Neural cell (in vitro differentiated cells): ENCODE results near the gene C19orf85. TPM values are rescaled to one million over a fixed set of nuclear protein-coding genes. Genes with fewer than 3 reads are reported as not detected.

Experiments
- H2AFZ ChIP-seq: fragments of 200-600, 300-800 bp; sonication (generic), shearing (Covaris generic); 2 replicates; pipeline ENCODE4 v1.6.0; 2014; ENCODE audit warnings: low read depth, mild to moderate bottlenecking, antibody characterized with exemption, low read length, moderate library complexity
- H3F3A ChIP-seq: fragments of 200-600 bp; shearing (Covaris generic); 2 replicates; pipeline ENCODE4 v1.6.1; 2016; ENCODE audit warnings: mild to moderate bottlenecking, moderate library complexity, mixed read lengths, antibody characterized with exemption, low read length; ENCODE audit not compliant: insufficient read depth, poor library complexity, severe bottlenecking
- H3K27ac ChIP-seq: fragments of 200-600, 300-800 bp; sonication (generic), shearing (Covaris generic); 2 replicates; pipeline ENCODE4 v1.5.1; 2014; ENCODE audit warnings: mild to moderate bottlenecking, low read length, moderate library complexity
- H3K27me3 ChIP-seq: fragments of 300-800, 200-600 bp; sonication (generic), shearing (Covaris generic); 2 replicates; pipeline ENCODE4 v1.6.0; 2014; ENCODE audit warnings: mild to moderate bottlenecking, low read depth, low read length, moderate library complexity; ENCODE audit not compliant: insufficient read depth
- H3K36me3 ChIP-seq: fragments of 300-800, 200-600 bp; sonication (generic), shearing (Covaris generic); 2 replicates; pipeline ENCODE4 v1.5.1; 2014; ENCODE audit warnings: mild to moderate bottlenecking, antibody characterized with exemption, low read length, moderate library complexity; ENCODE audit not compliant: insufficient read depth
- H3K4me2 ChIP-seq: fragments of 300-800, 200-600 bp; sonication (generic), shearing (Covaris generic); 2 replicates; pipeline ENCODE4 v1.6.0; 2014; ENCODE audit warnings: mild to moderate bottlenecking, low read length
- H3K4me3 ChIP-seq: fragments of 300-800, 200-600 bp; sonication (generic), shearing (Covaris generic); 2 replicates; pipeline ENCODE4 v1.5.1; 2014; ENCODE audit warnings: mild to moderate bottlenecking, low read length, moderate library complexity
- H3K79me2 ChIP-seq: fragments of 200-600 bp; shearing (Covaris generic); replicated peaks from 2 replicates; pipeline ENCODE4 v1.6.0; 2014; ENCODE audit warnings: mild to moderate bottlenecking, low read length, moderate library complexity; ENCODE audit not compliant: insufficient read depth
- H3K9ac ChIP-seq: fragments of 300-800, 200-600 bp; sonication (generic), shearing (Covaris generic); 2 replicates; pipeline ENCODE4 v1.6.1; 2016; ENCODE audit warnings: mild to moderate bottlenecking, low read length, mixed read lengths
- H3K9me2 ChIP-seq: fragments of 200-600 bp; shearing (Covaris generic); 2 replicates; pipeline ENCODE4 v1.6.1; 2016; ENCODE audit warnings: mild to moderate bottlenecking, low read length, mixed read lengths; ENCODE audit not compliant: insufficient read depth
- H3K9me3 ChIP-seq: fragments of 200-600, 300-800 bp; sonication (generic), shearing (Covaris generic); 2 replicates; pipeline ENCODE4 v1.6.1; 2016; ENCODE audit warnings: mild to moderate bottlenecking, mixed run types, low read length, moderate library complexity, mixed read lengths
- H4K20me1 ChIP-seq: fragments of 200-600 bp; shearing (Covaris generic); 2 replicates; pipeline ENCODE4 v1.6.1; 2016; ENCODE audit warnings: mild to moderate bottlenecking, mixed run types; ENCODE audit not compliant: insufficient read depth
- CTCF ChIP-seq: fragments of 450-650 bp; IDR thresholded peaks from 2 replicates; pipeline ENCODE4 v1.5.1; 2014; ENCODE audit warnings: antibody characterized with exemption, mild to moderate bottlenecking, moderate library complexity; ENCODE audit not compliant: poor library complexity, severe bottlenecking
- EP300 ChIP-seq: fragments of 450-650 bp; conservative IDR thresholded peaks from 2 replicates; pipeline ENCODE4 v1.6.1; 2014; ENCODE audit warnings: antibody characterized with exemption, mild to moderate bottlenecking, moderate library complexity; ENCODE audit not compliant: poor library complexity, severe bottlenecking
- EZH2 ChIP-seq: fragments of 200-600, 300-800 bp; shearing (Covaris generic), sonication (generic); IDR thresholded peaks from 2 replicates; pipeline ENCODE4 v1.6.1; 2014; ENCODE audit warnings: antibody characterized with exemption, low read length, borderline replicate concordance, mild to moderate bottlenecking; ENCODE audit not compliant: insufficient read depth, poor library complexity, severe bottlenecking
- MXI1 ChIP-seq: fragments of 450-650 bp; conservative IDR thresholded peaks from 2 replicates; pipeline ENCODE4 v1.6.1; 2014; ENCODE audit warnings: antibody characterized with exemption, mild to moderate bottlenecking; ENCODE audit not compliant: poor library complexity, severe bottlenecking
- POLR2AphosphoS5 ChIP-seq: IDR thresholded peaks from 2 replicates; pipeline ENCODE4 v1.6.1; 2012
- RAD21 ChIP-seq: fragments of 450-650 bp; conservative IDR thresholded peaks from 2 replicates; pipeline ENCODE4 v1.6.1; 2014; ENCODE audit warnings: antibody characterized with exemption, mild to moderate bottlenecking, moderate library complexity
- SMC3 ChIP-seq: fragments of 450-650 bp; conservative IDR thresholded peaks from 2 replicates; pipeline ENCODE4 v1.6.1; 2014; ENCODE audit warnings: antibody characterized with exemption, mild to moderate bottlenecking, moderate library complexity; ENCODE audit not compliant: poor library complexity
- TAF1 ChIP-seq: IDR thresholded peaks from 2 replicates; pipeline ENCODE4 v1.6.1; 2012; ENCODE audit warnings: low read depth
- polyA plus RNA-seq: library from polyadenylated mRNA; depleted of rRNA; stranded (reverse); fragments of >200 nt; gene quantifications from 2 replicates; pipeline ENCODE4 v1.2.3, GENCODE V29; 2014
- TF ChIP-seq, protein P1 (sequence below): IDR thresholded peaks from 2 replicates; pipeline ENCODE4 v1.6.1; 2012; ENCODE audit warnings: borderline replicate concordance

The C19orf85 gene
- polyA plus RNA-seq, 1 donor from 2014 or later: 0.19 TPM

GRCh38 chr19:55502197-55502952 lies 37.8 kb upstream of the C19orf85 start:
- no peaks in the 10 kb centered on the region for H3K36me3 ChIP-seq
- no peak overlapping the region for H3K4me2 ChIP-seq
- no peaks in the 10 kb centered on the region for H4K20me1 ChIP-seq
- H3K79me2 ChIP-seq: no peaks in the 10 kb centered on the region
- no peaks in the 10 kb centered on the region for H3F3A ChIP-seq
- TF ChIP-seq, protein P1, sequence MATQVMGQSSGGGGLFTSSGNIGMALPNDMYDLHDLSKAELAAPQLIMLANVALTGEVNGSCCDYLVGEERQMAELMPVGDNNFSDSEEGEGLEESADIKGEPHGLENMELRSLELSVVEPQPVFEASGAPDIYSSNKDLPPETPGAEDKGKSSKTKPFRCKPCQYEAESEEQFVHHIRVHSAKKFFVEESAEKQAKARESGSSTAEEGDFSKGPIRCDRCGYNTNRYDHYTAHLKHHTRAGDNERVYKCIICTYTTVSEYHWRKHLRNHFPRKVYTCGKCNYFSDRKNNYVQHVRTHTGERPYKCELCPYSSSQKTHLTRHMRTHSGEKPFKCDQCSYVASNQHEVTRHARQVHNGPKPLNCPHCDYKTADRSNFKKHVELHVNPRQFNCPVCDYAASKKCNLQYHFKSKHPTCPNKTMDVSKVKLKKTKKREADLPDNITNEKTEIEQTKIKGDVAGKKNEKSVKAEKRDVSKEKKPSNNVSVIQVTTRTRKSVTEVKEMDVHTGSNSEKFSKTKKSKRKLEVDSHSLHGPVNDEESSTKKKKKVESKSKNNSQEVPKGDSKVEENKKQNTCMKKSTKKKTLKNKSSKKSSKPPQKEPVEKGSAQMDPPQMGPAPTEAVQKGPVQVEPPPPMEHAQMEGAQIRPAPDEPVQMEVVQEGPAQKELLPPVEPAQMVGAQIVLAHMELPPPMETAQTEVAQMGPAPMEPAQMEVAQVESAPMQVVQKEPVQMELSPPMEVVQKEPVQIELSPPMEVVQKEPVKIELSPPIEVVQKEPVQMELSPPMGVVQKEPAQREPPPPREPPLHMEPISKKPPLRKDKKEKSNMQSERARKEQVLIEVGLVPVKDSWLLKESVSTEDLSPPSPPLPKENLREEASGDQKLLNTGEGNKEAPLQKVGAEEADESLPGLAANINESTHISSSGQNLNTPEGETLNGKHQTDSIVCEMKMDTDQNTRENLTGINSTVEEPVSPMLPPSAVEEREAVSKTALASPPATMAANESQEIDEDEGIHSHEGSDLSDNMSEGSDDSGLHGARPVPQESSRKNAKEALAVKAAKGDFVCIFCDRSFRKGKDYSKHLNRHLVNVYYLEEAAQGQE: no peak
- no peak for TF ChIP-seq EZH2
- TF ChIP-seq MXI1: no peak
- no peak for TF ChIP-seq EP300
- TF ChIP-seq RAD21: no peak
- no peak for TF ChIP-seq POLR2AphosphoS5
- no peak for TF ChIP-seq TAF1
- no peak for TF ChIP-seq CTCF
- no peak for TF ChIP-seq SMC3
- no peak overlapping the region for H3K27ac ChIP-seq
- no peaks in the 10 kb centered on the region for H3K9me2 ChIP-seq
- H3K9ac ChIP-seq: no peak overlapping the region
- no peaks in the 10 kb centered on the region for H3K27me3 ChIP-seq
- H3K4me3 ChIP-seq: no peak overlapping the region
- H2AFZ ChIP-seq: no peak overlapping the region
- no peaks in the 10 kb centered on the region for H3K9me3 ChIP-seq

DNA sequence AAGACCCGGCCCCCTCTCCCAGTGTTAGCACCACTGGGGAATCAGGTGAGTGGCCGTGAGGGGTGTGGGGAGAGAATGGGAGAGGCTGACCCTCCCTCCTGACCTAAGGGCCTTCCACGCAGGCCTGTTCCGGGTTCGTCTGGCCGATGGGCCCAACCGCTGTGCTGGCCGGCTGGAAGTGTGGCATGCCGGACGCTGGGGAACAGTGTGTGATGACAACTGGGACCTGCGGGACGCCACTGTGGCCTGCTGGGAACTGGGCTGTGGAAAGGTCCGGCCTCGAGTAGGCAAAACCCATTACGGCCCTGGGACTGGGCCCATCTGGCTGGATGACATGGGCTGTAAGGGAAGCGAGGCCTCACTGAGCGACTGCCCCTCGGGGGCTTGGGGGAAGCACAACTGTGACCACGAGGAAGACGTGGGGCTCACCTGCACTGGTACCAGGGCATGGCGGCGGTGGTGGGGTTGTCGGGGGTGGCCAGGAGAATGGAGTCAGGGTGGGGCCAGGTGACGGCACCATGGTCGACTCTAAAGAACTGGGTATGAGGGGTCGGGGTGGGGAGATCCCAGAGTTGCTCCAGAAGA lies 35.9 kb upstream of the C19orf85 start:
- Histone ChIP-seq H3K27me3 (no peaks in the 10 kb centered on the region), H3K9me2 (no peaks in the 10 kb centered on the region), H3K4me2 (no peak overlapping the region), H3K9me3 (no peaks in the 10 kb centered on the region), H4K20me1 (no peaks in the 10 kb centered on the region), H3K36me3 (no peaks in the 10 kb centered on the region), H2AFZ (no peak overlapping the region), H3K79me2 (no peaks in the 10 kb centered on the region), H3K4me3 (no peak overlapping the region), H3F3A (no peaks in the 10 kb centered on the region), H3K9ac (no peak overlapping the region), H3K27ac (no peak overlapping the region)
- TF ChIP-seq POLR2AphosphoS5: no peak
- TF ChIP-seq EZH2: no peak
- no peak for TF ChIP-seq EP300
- TF ChIP-seq MXI1: no peak
- TF ChIP-seq, protein P1: no peak
- TF ChIP-seq CTCF: no peak
- TF ChIP-seq SMC3: no peak
- no peak for TF ChIP-seq RAD21
- no peak for TF ChIP-seq TAF1
